A549 (cell line): ENCODE data around the gene LAMB2. TPM values are rescaled to one million over a fixed set of nuclear protein-coding genes. Genes with fewer than 3 reads are reported as not detected.

Experiments used
- ATAC-seq, 2 experiments: fragments of 200-7000 bp in 1 of 2; fragments of >200 bp in 1 of 2; cut with Nextera tagmentation in 1 of 2; cut with Tn5 transposase in 1 of 2; 3 replicates each; pipeline versions ENCODE4 v1.8.0 to v1.9.1; 2018 to 2020; ENCODE audit warnings: mild to moderate bottlenecking in 1 of 2, moderate library complexity in 1 of 2
- CTCF ChIA-PET: fragments of 300-600 bp; sonication (Branson Sonifier 250); formaldehyde crosslinking; extraction: SDS; loops from one replicate; lab custom pipeline; 2021; ENCODE audit warnings: antibody characterized with exemption, inconsistent platforms; lab: Yijun Ruan, JAX
- POLR2A ChIA-PET: fragments of 350-600 bp; formaldehyde crosslinking; extraction: SDS; loops from one replicate; lab custom pipeline; 2021; ENCODE audit warnings: antibody characterized with exemption, inconsistent platforms; lab: Yijun Ruan, JAX
- DNase-seq, 2 experiments: peaks; one replicate each; pipeline versions ENCODE4 v3.0.0 to v3.0.0-alpha.2; 2011 to 2016; ENCODE audit warnings: low read depth in 1 of 2, low spot score in 1 of 2
- FAIRE-seq: peaks from 2 replicates; lab custom pipeline; 2011; peaks lifted over from hg19 to GRCh38; lab: Jason Lieb, UNC
- H3K27ac ChIP-seq, 2 experiments: fragments of >200 bp; sonication (Bioruptor Twin); formaldehyde crosslinking; 3 replicates each; pipeline ENCODE4 v1.5.1; 2016 to 2017
- H3K4me1 ChIP-seq: fragments of >200 bp; sonication (Bioruptor Twin); formaldehyde crosslinking; 3 replicates; pipeline ENCODE4 v1.6.1; 2016
- H3K4me2 ChIP-seq: fragments of >200 bp; sonication (Bioruptor Twin); formaldehyde crosslinking; 3 replicates; pipeline ENCODE4 v1.6.1; 2016
- H3K4me3 ChIP-seq: fragments of >200 bp; sonication (Bioruptor Twin); formaldehyde crosslinking; 3 replicates; pipeline ENCODE4 v1.5.1; 2016
- H3K9me3 ChIP-seq: fragments of >200 bp; sonication (Bioruptor Twin); formaldehyde crosslinking; 3 replicates; pipeline ENCODE4 v1.6.1; 2016
- CBX8 ChIP-seq: fragments of 200-600 bp; sonication (generic); IDR thresholded peaks from 2 replicates; pipeline ENCODE4 v1.6.1; 2016
- CHD4 ChIP-seq: fragments of 200-600 bp; sonication (generic); IDR thresholded peaks from 2 replicates; pipeline ENCODE4 v1.6.1; 2016; ENCODE audit warnings: antibody characterized with exemption, mild to moderate bottlenecking, borderline replicate concordance
- CTCF ChIP-seq: fragments of >200 bp; sonication (Bioruptor Twin); formaldehyde crosslinking; IDR thresholded peaks from 3 replicates; pipeline ENCODE4 v1.5.1; 2016
- EHF ChIP-seq: fragments of 250-450 bp; sonication (Bioruptor Pico); IDR thresholded peaks from 2 replicates; pipeline ENCODE4 v1.5.0; 2020; ENCODE audit warnings: mild to moderate bottlenecking
- EP300 ChIP-seq, 2 experiments: fragments of >200 bp; sonication (Bioruptor Twin); formaldehyde crosslinking; IDR thresholded peaks; 2 replicates in 1 of 2; 3 replicates in 1 of 2; pipeline ENCODE4 v1.6.1; 2016 to 2017
- ESRRA ChIP-seq: fragments of 150-350 bp; IDR thresholded peaks from 2 replicates; pipeline ENCODE4 v1.6.1; 2014; ENCODE audit warnings: mild to moderate bottlenecking, low read length, borderline replicate concordance
- FOSB ChIP-seq: fragments of 250-450 bp; sonication (Bioruptor Pico); IDR thresholded peaks from 2 replicates; pipeline ENCODE4 v1.5.0; 2020; ENCODE audit warnings: mild to moderate bottlenecking, moderate library complexity
- FOSL2 ChIP-seq, 2 experiments: fragments of 450-650 bp in 1 of 2; fragments of >200 bp in 1 of 2; sonication (Bioruptor Twin) in 1 of 2; formaldehyde crosslinking; IDR thresholded peaks; 2 replicates each; pipeline versions ENCODE4 v1.5.0 to v1.6.1; 2016 to 2020; ENCODE audit warnings: mild to moderate bottlenecking in 1 of 2, moderate library complexity in 1 of 2
- HDAC2 ChIP-seq: fragments of 200-600 bp; sonication (generic); IDR thresholded peaks from 2 replicates; pipeline ENCODE4 v1.6.1; 2016
- HOXB13 ChIP-seq: fragments of 250-450 bp; sonication (Bioruptor Pico); IDR thresholded peaks from 2 replicates; pipeline ENCODE4 v1.5.0; 2020; ENCODE audit warnings: low read depth, mild to moderate bottlenecking, moderate library complexity
- JUN ChIP-seq, 2 experiments: fragments of >200 bp; sonication (Bioruptor Twin); formaldehyde crosslinking; IDR thresholded peaks; 2 replicates in 1 of 2; 3 replicates in 1 of 2; pipeline ENCODE4 v1.6.1; 2016 to 2017
- JUNB ChIP-seq: fragments of >200 bp; sonication (Bioruptor Twin); formaldehyde crosslinking; IDR thresholded peaks from 2 replicates; pipeline ENCODE4 v1.6.1; 2016
- MAZ ChIP-seq: fragments of 150-350 bp; IDR thresholded peaks from 2 replicates; pipeline ENCODE4 v1.6.1; 2014; ENCODE audit warnings: antibody characterized with exemption, low read depth, low read length, borderline replicate concordance
- NR3C1 ChIP-seq: fragments of >200 bp; sonication (Bioruptor Twin); formaldehyde crosslinking; IDR thresholded peaks from 3 replicates; pipeline ENCODE4 v1.6.1; 2017
- PBX3 ChIP-seq: IDR thresholded peaks from 2 replicates; pipeline ENCODE4 v1.6.1; 2012
- POLR2A ChIP-seq: IDR thresholded peaks from 2 replicates; pipeline ENCODE4 v1.6.1; 2012; ENCODE audit warnings: mild to moderate bottlenecking, low read length
- SREBF2 ChIP-seq: fragments of 450-650 bp; IDR thresholded peaks from 2 replicates; pipeline ENCODE4 v1.6.1; 2014; ENCODE audit warnings: mild to moderate bottlenecking, moderate library complexity
- ZFP36 ChIP-seq: fragments of 450-650 bp; IDR thresholded peaks from 2 replicates; pipeline ENCODE4 v1.6.1; 2014; ENCODE audit warnings: borderline replicate concordance; ENCODE audit not compliant: partially characterized antibody
- WGBS: methylation state at CpG from one replicate; pipeline ENCODE4 v1.1.6; 2017; ENCODE audit errors: missing lambda C conversion rate; 5-methylcytosine and 5-hydroxymethylcytosine counted together
- polyA plus RNA-seq, 4 experiments: library from polyadenylated mRNA; depleted of rRNA in 3 of 4; stranded (reverse); fragments of >200 nt; fragmentation: RNase III in 1 of 4; extraction: RNeasy Plus Mini Kit Qiagen cat#74134 plus additional on column Dnase treatment in 1 of 4; gene quantifications; 2 replicates in 3 of 4; 3 replicates in 1 of 4; pipeline ENCODE4 v1.2.3, GENCODE V29; 2011 to 2017
- TF ChIP-seq, protein P1 (sequence below): IDR thresholded peaks from 2 replicates; pipeline ENCODE4 v1.6.1; 2012; ENCODE audit warnings: low read depth, borderline replicate concordance
- TF ChIP-seq, protein P2 (sequence below): fragments of 200-600 bp; sonication (generic); IDR thresholded peaks from 2 replicates; pipeline ENCODE4 v1.6.1; 2016; ENCODE audit warnings: antibody characterized with exemption, mild to moderate bottlenecking, moderate library complexity

Gene LAMB2
- polyA plus RNA-seq, 2 of the 4 experiments (the other 2 are of a cell fraction) = 87.3 to 146 TPM

DNA sequence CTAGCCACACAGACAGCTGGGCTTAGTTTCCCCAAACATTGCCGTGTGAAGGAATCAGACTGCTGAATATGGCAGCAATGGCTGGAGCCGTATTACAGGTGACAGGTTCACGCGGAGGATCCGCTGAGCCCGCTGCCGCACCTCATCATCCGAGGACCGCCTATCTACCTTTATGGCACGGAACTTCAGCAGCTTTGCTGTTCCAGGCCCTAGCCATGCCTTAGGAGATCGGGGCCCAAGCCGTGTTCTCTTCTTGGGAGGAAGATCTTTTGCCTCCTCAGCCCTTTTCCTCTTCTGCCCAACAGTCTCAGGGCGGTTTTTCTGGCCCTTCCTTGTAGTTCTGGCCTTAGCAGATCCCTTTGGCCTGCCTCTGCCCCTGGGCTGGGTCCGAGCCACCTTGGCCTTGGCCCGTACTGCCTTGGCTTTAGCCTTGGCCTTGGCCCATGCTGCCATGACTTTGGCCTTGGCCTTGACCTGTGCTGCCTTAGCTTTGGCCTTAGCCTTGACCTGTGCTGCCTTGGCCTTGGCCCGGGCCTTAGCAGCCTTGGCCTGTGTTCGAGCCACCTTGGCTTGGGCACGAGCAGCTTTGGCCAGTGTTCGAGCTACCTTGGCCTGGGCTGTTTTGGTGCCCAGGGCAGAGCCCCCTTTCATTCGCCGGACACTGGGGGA lies 30.0 kb upstream of the LAMB2 start:
- peaks cover 9% of the 10 kb centered on the region for H3K9me3 ChIP-seq
- peaks cover 12% of the 10 kb centered on the region; the same call in 2 of the 3 replicates for H3K4me1 ChIP-seq
- H3K27ac ChIP-seq = no peak overlapping the region
- TF ChIP-seq, protein P1, sequence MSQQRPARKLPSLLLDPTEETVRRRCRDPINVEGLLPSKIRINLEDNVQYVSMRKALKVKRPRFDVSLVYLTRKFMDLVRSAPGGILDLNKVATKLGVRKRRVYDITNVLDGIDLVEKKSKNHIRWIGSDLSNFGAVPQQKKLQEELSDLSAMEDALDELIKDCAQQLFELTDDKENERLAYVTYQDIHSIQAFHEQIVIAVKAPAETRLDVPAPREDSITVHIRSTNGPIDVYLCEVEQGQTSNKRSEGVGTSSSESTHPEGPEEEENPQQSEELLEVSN = no peak
- no peak for TF ChIP-seq FOSL2 (IDR thresholded peaks at IDR 0.05)
- TF ChIP-seq FOSL2 (CRISPR knock-in tag; IDR thresholded peaks at IDR 0.05) = no peak
- no peak for TF ChIP-seq ESRRA
- no peak for TF ChIP-seq FOSB
- no peak for TF ChIP-seq ZFP36
- no peak for TF ChIP-seq HOXB13
- TF ChIP-seq SREBF2 = no peak
- TF ChIP-seq JUNB = no peak
- TF ChIP-seq CHD4 = no peak
- no peak for TF ChIP-seq HDAC2
- no peak for TF ChIP-seq PBX3
- ATAC-seq (no peak), DNase-seq (no peak), FAIRE-seq (no peak)
- WGBS = 98% methylated on average over 10 of the region's 21 CpGs
- ChIA-PET CTCF (interaction anchor here (1.6 kb wide), 2 partner anchors 8 to 29 kb away, joined by 3 to 8 read pairs; partner anchors contain the start of gene KLHDC8B), POLR2A (no interaction called here)
- no peak overlapping the region for H3K4me3 ChIP-seq
- H3K4me2 ChIP-seq = no peak overlapping the region

DNA sequence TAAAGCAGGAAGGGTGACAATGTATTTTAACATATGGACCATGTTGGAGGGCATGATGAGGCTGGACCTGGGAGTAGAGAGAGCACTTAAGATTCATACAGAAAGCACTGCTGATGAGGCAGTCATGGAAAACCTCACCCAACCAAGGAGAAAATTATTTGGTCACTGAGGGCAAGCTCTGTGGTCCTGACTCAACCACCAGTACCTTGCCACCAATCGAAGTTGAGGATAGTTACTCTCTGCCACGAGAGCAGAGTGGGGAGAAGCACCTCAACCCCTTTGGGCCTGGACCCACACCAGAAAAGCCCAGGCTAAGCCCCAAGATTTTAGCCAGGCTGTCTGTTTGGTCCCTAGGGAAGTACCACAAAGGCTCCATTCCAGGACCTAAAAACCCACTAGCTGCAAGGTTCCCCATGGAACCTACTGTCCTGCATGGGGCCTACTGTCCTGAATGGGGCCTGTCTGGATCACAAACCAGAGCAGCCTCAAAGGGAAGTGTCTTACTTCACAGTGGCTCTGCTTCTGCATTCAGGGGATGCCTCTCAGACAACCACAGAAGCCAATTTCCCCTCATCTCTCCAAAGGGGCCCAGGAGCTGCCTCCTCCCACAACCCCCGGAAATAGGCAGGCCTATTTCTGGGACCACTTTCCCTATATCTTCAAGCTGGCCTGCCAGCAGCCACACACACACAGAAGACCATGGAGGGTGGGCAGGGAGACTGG lies 29.1 kb upstream of the LAMB2 start:
- peaks cover 12% of the 10 kb centered on the region; the same call in 2 of the 3 replicates for H3K4me1 ChIP-seq
- H3K4me3 ChIP-seq = no peak overlapping the region
- 100% methylated on average over 3 of the region's 3 CpGs for WGBS
- peaks cover 7% of the 10 kb centered on the region for H3K9me3 ChIP-seq
- no peak for ATAC-seq
- no peak overlapping the region for H3K4me2 ChIP-seq
- no peak for DNase-seq
- CTCF ChIA-PET = interaction anchor here (1.6 kb wide), 1 partner anchor 9 kb away, joined by 8 read pairs; the partner anchor contains the start of gene KLHDC8B
- POLR2A ChIA-PET = interaction anchor here (1.0 kb wide), 1 partner anchor 28 kb away, joined by 5 read pairs; no protein-coding TSS in a partner anchor
- H3K27ac ChIP-seq = no peak overlapping the region
- TF ChIP-seq JUN (IDR thresholded peaks at IDR 0.05) (no peak), ZFP36 (no peak)
- TF ChIP-seq, protein P1 = no peak
- TF ChIP-seq, all 56 proteins: peak for 0
- no peak for FAIRE-seq

- DNase-seq = no peak
- no peak overlapping the region for H3K4me2 ChIP-seq
- no peak overlapping the region for H3K4me3 ChIP-seq
- ChIA-PET CTCF (interaction anchor here (1.6 kb wide), 1 partner anchor 10 kb away, joined by 8 read pairs; the partner anchor contains the start of gene KLHDC8B), POLR2A (interaction anchor here (1.0 kb wide), 1 partner anchor 27 kb away, joined by 5 read pairs; no protein-coding TSS in a partner anchor)
- TF ChIP-seq CHD4 (no peak), CTCF (no peak), POLR2A (no peak), JUN (IDR thresholded peaks at IDR 0.05) (no peak), MAZ (no peak), NR3C1 (no peak), HOXB13 (no peak), SREBF2 (no peak), CBX8 (no peak), EHF (CRISPR knock-in tag) (no peak), EP300 (IDR thresholded peaks at IDR 0.05) (no peak)
- TF ChIP-seq, protein P2, sequence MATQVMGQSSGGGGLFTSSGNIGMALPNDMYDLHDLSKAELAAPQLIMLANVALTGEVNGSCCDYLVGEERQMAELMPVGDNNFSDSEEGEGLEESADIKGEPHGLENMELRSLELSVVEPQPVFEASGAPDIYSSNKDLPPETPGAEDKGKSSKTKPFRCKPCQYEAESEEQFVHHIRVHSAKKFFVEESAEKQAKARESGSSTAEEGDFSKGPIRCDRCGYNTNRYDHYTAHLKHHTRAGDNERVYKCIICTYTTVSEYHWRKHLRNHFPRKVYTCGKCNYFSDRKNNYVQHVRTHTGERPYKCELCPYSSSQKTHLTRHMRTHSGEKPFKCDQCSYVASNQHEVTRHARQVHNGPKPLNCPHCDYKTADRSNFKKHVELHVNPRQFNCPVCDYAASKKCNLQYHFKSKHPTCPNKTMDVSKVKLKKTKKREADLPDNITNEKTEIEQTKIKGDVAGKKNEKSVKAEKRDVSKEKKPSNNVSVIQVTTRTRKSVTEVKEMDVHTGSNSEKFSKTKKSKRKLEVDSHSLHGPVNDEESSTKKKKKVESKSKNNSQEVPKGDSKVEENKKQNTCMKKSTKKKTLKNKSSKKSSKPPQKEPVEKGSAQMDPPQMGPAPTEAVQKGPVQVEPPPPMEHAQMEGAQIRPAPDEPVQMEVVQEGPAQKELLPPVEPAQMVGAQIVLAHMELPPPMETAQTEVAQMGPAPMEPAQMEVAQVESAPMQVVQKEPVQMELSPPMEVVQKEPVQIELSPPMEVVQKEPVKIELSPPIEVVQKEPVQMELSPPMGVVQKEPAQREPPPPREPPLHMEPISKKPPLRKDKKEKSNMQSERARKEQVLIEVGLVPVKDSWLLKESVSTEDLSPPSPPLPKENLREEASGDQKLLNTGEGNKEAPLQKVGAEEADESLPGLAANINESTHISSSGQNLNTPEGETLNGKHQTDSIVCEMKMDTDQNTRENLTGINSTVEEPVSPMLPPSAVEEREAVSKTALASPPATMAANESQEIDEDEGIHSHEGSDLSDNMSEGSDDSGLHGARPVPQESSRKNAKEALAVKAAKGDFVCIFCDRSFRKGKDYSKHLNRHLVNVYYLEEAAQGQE = no peak
- H3K4me1 ChIP-seq = peaks cover 7% of the 10 kb centered on the region; the same call in 1 of the 3 replicates
- no peaks in the 10 kb centered on the region for H3K9me3 ChIP-seq
- FAIRE-seq = no peak
- WGBS = 100% methylated on average over 1 of the region's 2 CpGs
- no peak overlapping the region for H3K27ac ChIP-seq
- no peak for ATAC-seq
Observed at GRCh38 chr3:49161197-49161596, 28.3 kb upstream of the LAMB2 start.
